GM12874 (cell line): ENCODE results near the gene DDX41.

Experiments used
- CTCF ChIP-seq: IDR thresholded peaks from 2 replicates; pipeline ENCODE4 v1.5.1; 2011; ENCODE audit warnings: low read depth, mild to moderate bottlenecking, control low read depth, low read length, moderate library complexity; ENCODE audit not compliant: insufficient read depth

Gene DDX41

DNA sequence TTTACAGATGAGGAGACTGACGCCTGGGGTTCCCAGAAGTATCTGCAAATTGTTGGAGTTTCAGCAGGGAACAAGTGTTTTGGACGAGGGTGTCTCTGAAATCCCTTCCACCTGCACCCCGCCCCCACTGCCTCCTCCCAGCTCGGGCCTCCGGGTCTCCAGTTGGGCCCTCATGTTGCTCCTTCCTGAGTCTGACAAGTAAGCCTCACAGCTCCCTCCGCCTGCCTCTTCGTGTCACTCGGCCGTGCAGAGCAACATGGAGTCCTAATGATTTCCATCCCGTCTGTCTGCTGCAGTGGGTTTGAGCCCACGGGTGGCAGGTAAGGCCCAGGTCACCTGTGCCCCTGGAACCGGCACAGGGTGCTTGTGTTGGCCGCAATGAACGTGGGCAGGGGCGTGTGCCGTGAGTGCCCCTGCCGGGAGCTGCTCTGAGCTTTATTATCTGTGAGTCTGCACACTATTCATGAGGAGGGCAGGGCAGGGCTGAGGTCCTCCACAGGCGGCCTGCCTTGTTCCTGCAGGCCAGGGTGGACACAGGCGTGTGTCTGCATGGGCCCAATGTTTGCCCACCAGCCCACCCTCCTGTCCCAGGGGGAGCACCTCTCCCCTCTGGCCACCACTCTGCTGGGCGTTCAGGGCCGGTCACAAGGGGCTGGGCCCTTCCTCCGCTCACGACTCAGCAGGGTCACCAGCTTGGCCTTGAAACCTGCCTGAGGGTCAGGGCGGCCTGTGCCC lies 13.2 kb downstream of the DDX41 start:
- no peak for TF ChIP-seq CTCF

GRCh38 chr5:177502886-177503285 lies 13.9 kb downstream of the DDX41 start:
- no peak for TF ChIP-seq CTCF

- TF ChIP-seq CTCF = no peak
These were observed 14.7 kb downstream of the DDX41 start for GRCh38 chr5:177501874-177502678.

- TF ChIP-seq CTCF = peak; percentile 97
These were observed 15.9 kb downstream of the DDX41 start for GRCh38 chr5:177500685-177501522.

DNA sequence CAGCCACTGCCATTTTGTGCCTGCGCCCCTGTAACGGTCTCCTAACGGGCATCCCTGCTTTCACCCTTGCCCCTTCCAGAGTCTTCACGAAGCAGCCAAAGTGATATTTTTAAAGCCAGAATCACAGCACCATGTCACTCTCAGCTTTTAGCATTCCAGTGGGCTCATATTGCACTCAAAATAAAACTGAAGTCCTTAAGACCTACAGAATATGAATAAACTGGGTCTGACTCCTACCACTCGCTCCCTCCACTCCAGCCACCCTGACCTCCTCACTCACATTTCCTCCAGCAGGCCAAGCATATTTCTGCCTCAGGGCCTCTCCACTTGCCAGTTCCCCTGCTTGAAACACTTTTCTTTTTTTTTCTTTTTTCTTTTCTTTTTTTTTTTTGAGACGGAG lies 16.9 kb downstream of the DDX41 start:
- TF ChIP-seq CTCF = no peak

GRCh38 chr5:177498013-177498787 lies 18.6 kb downstream of the DDX41 start:
- TF ChIP-seq CTCF = no peak
